ENCODE results near the gene KLF11.

DNA sequence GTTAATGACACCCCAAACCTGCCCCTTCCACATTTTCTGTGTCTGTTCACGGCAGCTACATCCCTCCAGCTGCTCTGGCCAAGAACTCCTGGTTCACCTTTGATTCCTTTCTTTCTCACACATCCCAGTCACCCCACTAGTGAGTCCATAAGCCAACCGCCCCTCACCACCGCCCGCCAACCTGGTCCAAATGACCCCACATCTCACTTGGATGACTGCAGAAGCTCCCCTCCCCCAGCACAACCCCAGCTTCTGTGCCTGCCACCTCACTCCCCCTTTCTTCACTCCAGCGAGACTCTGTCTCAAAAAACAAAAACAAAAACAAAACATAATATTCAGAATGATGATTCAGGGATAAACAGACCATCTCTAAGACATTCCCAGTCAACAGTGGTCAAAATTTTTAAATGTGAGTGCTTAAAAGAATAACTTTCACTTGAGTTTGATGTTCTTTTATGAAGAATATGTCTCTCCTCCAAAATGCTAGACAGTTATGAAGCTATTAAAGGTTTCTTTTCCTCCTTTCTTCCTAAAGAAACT, 33.7 kb downstream of the KLF11 start:
- TF ChIP-seq, protein P1, sequence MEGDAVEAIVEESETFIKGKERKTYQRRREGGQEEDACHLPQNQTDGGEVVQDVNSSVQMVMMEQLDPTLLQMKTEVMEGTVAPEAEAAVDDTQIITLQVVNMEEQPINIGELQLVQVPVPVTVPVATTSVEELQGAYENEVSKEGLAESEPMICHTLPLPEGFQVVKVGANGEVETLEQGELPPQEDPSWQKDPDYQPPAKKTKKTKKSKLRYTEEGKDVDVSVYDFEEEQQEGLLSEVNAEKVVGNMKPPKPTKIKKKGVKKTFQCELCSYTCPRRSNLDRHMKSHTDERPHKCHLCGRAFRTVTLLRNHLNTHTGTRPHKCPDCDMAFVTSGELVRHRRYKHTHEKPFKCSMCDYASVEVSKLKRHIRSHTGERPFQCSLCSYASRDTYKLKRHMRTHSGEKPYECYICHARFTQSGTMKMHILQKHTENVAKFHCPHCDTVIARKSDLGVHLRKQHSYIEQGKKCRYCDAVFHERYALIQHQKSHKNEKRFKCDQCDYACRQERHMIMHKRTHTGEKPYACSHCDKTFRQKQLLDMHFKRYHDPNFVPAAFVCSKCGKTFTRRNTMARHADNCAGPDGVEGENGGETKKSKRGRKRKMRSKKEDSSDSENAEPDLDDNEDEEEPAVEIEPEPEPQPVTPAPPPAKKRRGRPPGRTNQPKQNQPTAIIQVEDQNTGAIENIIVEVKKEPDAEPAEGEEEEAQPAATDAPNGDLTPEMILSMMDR (IDR thresholded peaks at IDR 0.05; ENCODE audit: low read depth, low read length, poor library complexity, severe bottlenecking), result no peak
- TF ChIP-seq EZH2phosphoT487 (IDR thresholded peaks at IDR 0.05; ENCODE audit: borderline replicate concordance, low read length), result no peak

All from DOHH2 (cell line).